Prostate gland (tissue), 2 donors: ENCODE data around the gene LCN10. TPM values are rescaled to one million over a fixed set of nuclear protein-coding genes. Genes with fewer than 3 reads are reported as not detected.

Experiments used
- DNase-seq: peaks from one replicate; pipeline ENCODE4 v3.0.0-alpha.2; 2019; ENCODE audit warnings: low spot score
- H3K27ac ChIP-seq, 2 donors: fragments of 200-600 bp; sonication (generic); 2 replicates each; pipeline ENCODE4 v1.5.1; 2017 to 2019
- H3K27me3 ChIP-seq: fragments of 200-600 bp; sonication (generic); replicated peaks from 2 replicates; pipeline ENCODE4 v1.5.1; 2019; ENCODE audit not compliant: insufficient read depth
- H3K36me3 ChIP-seq, 2 donors: fragments of 200-600 bp; sonication (generic); 1 replicate in 1 of 2; 2 replicates in 1 of 2; pipeline versions ENCODE4 v1.5.1 to v1.8.1; 2017 to 2019
- H3K4me1 ChIP-seq: fragments of 200-600 bp; sonication (generic); replicated peaks from 2 replicates; pipeline ENCODE4 v1.5.1; 2019
- H3K4me3 ChIP-seq, 2 donors: fragments of 200-600 bp; sonication (generic); 2 replicates each; pipeline ENCODE4 v1.5.1; 2017 to 2019
- H3K9me3 ChIP-seq: fragments of 200-600 bp; sonication (generic); 2 replicates; pipeline ENCODE4 v1.5.1; 2017
- CTCF ChIP-seq, 4 experiments: fragments of 200-600 bp in 2 of 4; fragments of 450-650 bp in 2 of 4; sonication (generic) in 2 of 4; IDR thresholded peaks; 1 replicate in 3 of 4; 2 replicates in 1 of 4; pipeline ENCODE4 v1.5.1; 2016 to 2019; ENCODE audit warnings: antibody characterized with exemption in 4 of 4, mild to moderate bottlenecking in 2 of 4, moderate library complexity in 2 of 4
- POLR2A ChIP-seq: fragments of 450-650 bp; IDR thresholded peaks from one replicate; pipeline ENCODE4 v1.6.1; 2016; ENCODE audit warnings: antibody characterized with exemption, mild to moderate bottlenecking
- POLR2AphosphoS5 ChIP-seq: sonication (generic); formaldehyde crosslinking; IDR thresholded peaks from one replicate; pipeline ENCODE4 v1.6.1; 2017; ENCODE audit warnings: antibody characterized with exemption
- WGBS: methylation state at CpG from one replicate; pipeline ENCODE4 v1.1.5; 2018; 5-methylcytosine and 5-hydroxymethylcytosine counted together
- intact Hi-C: fragments of 100-400 bp; cut with DNase I; formaldehyde crosslinking; loops from one replicate; pipeline ENCODE4 v1.14.2; 2022
- total RNA-seq, 2 donors: library from RNA; depleted of rRNA; stranded (reverse); fragments of >200 nt; gene quantifications; one replicate each; pipeline ENCODE4 v1.1.0, GENCODE V29; 2016

LCN10 gene
- total RNA-seq, 2 donors from 2014 or later = 3.9 to 14.8 TPM

GRCh38 chr9:136721339-136722092 is 21.2 kb downstream of the LCN10 start:
- Histone ChIP-seq H3K36me3 (peaks cover 0 to 5% of the 10 kb centered on the region in 2 donors), H3K4me3 (no peak overlapping the region), H3K4me1 (peaks cover 6% of the 10 kb centered on the region), H3K27ac (peak overlapping the region in 1 of 2 donors; percentile 27), H3K9me3 (no peaks in the 10 kb centered on the region), H3K27me3 (no peaks in the 10 kb centered on the region)
- 66% methylated on average over 30 of the region's 30 CpGs for whole genome bisulfite sequencing
- no peak for DNase-seq
- intact Hi-C loops = loop anchor here (10.0 kb wide), 1 partner anchor 123 kb away; the partner anchor contains the start of genes AJM1 and PHPT1
- TF ChIP-seq POLR2A (no peak), POLR2AphosphoS5 (no peak), CTCF (IDR thresholded peaks at IDR 0.05) (no peak)

DNA sequence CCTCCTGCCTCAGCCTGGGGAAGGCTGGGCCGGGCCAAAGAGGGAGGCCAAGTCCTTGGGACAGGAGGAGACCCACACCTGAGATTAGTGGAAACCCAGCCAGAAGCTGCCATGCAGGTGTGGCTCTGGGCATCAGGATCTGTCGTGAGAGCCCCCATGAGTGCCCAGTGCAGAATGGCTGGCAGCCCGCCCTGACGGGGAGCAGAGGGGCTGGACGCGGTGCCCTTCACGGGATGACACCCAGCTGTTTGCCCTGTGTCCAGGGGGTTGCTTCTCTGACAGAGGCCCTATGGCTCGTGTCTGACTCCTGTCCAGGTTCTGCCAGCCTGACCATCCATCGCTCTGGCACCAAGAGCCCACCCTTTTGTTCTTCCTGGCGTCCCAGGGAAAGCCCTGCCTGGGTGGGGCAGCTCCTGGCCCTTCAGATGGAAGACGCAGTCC is 21.8 kb downstream of the LCN10 start:
- TF ChIP-seq CTCF (IDR thresholded peaks at IDR 0.05) = no peak
- TF ChIP-seq POLR2A = no peak
- TF ChIP-seq POLR2AphosphoS5 = no peak
- 77% methylated on average over 11 of the region's 11 CpGs for WGBS
- Histone ChIP-seq H3K27me3 (no peaks in the 10 kb centered on the region), H3K27ac (peak overlapping the region in 1 of 2 donors; percentile 27), H3K36me3 (peaks cover 0 to 5% of the 10 kb centered on the region in 2 donors), H3K9me3 (no peaks in the 10 kb centered on the region), H3K4me1 (peaks cover 1% of the 10 kb centered on the region), H3K4me3 (no peak overlapping the region)
- intact Hi-C loops = loop anchor here (10.0 kb wide), 1 partner anchor 124 kb away; the partner anchor contains the start of genes AJM1 and PHPT1
- DNase-seq = no peak

DNA sequence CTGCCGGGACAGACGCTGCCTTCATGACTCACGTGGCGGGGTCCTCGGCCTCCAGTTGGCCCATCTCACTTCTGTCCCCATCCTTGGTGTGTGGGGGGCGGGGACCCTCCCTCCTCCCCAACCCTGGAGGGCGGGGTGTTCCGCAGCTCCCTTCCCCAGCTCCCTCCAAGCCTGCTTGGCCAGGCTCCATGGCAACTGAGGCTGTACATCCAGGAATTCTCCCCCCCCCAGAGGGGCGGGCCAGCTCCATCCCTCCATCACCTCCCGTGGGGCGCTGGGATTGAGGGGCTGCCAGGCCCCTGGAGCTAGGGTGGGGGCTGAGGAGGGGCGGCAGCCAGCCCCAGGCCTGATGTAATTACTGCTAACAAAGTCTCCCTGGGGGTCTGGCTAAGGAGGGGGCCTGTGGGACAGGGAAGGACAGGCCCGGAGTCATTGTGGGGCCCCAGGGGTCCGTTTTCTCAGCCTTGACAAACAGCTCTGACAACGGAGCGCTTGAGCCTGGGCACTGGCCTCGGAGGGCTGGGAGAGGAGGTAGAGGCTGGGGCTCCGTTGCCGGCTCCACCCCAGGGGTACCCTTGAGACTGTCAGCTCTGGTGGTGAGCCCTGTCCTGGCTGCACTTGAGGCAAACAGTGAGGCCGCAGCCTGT is 22.4 kb downstream of the LCN10 start:
- intact Hi-C loops = loop anchor here (10.0 kb wide), 1 partner anchor 124 kb away; the partner anchor contains the start of genes AJM1 and PHPT1
- 49% methylated on average over 17 of the region's 20 CpGs for WGBS
- H3K27me3 ChIP-seq = no peaks in the 10 kb centered on the region
- H3K36me3 ChIP-seq = peaks cover 0 to 5% of the 10 kb centered on the region in 2 donors
- no peak overlapping the region for H3K4me3 ChIP-seq
- H3K9me3 ChIP-seq = no peaks in the 10 kb centered on the region
- H3K27ac ChIP-seq = peak overlapping the region in 1 of 2 donors; percentile 27
- no peaks in the 10 kb centered on the region for H3K4me1 ChIP-seq
- no peak for TF ChIP-seq POLR2AphosphoS5
- no peak for TF ChIP-seq POLR2A
- no peak for TF ChIP-seq CTCF (IDR thresholded peaks at IDR 0.05)
- DNase-seq = no peak

- intact Hi-C loops = no loop called here
- no peak overlapping the region for H3K27ac ChIP-seq
- TF ChIP-seq POLR2AphosphoS5 (no peak), POLR2A (no peak), CTCF (IDR thresholded peaks at IDR 0.05) (no peak)
- H3K36me3 ChIP-seq = peaks cover 0 to 5% of the 10 kb centered on the region in 2 donors
- no peaks in the 10 kb centered on the region for H3K4me1 ChIP-seq
- H3K27me3 ChIP-seq = no peaks in the 10 kb centered on the region
- H3K4me3 ChIP-seq = no peak overlapping the region
- no peaks in the 10 kb centered on the region for H3K9me3 ChIP-seq
- DNase-seq = no peak
- WGBS = 42% methylated on average over 6 of the region's 24 CpGs
These were observed 23.4 kb downstream of the LCN10 start for GRCh38 chr9:136719195-136719880.
